AG08395 (cell line): ENCODE measurements around the gene LPCAT4.
A peak's percentile ranks its signal among the peaks of the same experiment; 100 is the strongest.
"Not testable (repeated sequence)": the region's sequence is repeated elsewhere in the genome, so short reads cannot be mapped to it uniquely, and the experiment has no call there.

Source experiments
- DNase-seq: peaks from one replicate; pipeline ENCODE4 v3.0.0; 2012; ENCODE audit warnings: mixed read lengths, low spot score

Gene LPCAT4

DNA sequence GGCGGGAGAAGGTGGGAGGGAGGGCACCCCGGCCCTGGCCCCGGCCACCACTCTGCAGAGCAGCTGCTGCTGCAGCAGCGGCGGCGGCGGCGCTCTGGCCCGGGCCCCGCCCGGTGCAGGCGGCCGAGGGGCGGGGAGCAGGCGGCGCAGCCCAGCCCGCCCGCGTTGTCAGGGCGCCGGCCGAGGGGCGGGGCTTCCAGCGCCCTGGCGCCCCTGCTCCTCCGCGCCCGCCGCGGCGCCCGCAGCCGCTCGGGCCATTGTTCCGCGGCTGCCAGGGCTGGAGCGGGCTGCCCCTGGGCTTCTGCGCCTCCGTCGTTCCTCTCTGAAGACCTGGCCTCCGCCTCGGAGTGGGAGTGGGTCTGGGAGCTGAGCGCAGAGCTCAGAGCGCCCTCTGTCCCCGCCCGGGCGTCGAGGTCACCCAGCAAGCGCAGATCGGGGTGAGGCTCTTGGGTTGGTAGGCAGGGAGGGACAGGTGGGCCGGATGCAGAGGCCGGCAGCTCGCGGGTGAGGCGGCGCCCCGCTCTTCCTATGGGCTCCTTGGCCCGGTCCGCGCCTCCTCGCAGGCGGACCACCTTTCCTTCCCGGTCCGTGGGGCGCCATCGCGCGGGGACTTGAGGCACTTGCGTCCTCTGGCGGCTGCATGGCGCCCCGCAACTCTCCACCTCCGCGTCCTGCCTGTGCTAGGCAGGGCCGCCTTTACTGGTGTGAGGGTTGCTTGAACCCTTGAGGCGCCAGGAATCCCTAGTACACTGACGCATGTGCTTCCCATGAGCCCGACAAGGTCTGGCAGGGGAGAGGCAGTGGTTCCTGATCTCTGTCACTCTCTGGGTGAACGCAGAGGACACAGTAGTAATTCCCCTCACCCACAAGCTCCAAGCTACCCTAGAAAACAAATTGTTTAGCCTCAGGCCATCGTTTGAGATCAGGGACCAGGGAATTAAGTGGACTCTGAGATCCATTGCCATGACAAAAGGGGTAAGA is at the start of gene LPCAT4:
TSS of gene LPCAT4 (minus strand) at position 96 of the 981 bp plus-strand sequence. CDS start 96 bp downstream, outside the sequence.
- peak; percentile 95 for DNase-seq

- DNase-seq, result not testable (repeated sequence)
These were observed 42.5 kb upstream of the LPCAT4 start for GRCh38 chr15:34409511-34409910.

DNA sequence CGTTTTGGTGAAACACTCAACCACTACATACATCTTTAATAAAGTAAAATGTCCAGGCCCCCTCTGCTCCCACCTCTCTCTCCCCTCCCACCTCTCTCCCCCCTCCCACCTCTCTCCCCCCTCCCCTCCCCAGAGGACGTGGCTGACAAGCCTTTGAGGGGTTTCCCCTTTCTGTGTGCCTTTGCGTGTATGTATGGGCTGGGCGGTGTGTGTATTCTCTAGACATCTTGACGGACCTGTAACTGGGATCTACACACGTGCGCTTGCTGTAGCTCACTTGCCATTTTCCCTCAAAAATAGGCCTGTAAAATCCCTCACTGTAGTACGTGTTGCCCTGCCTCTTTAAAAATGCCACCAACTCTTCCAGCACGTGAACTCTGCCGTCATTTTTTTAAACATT is 42.0 kb upstream of the LPCAT4 start:
- DNase-seq, result not testable (repeated sequence)

DNA sequence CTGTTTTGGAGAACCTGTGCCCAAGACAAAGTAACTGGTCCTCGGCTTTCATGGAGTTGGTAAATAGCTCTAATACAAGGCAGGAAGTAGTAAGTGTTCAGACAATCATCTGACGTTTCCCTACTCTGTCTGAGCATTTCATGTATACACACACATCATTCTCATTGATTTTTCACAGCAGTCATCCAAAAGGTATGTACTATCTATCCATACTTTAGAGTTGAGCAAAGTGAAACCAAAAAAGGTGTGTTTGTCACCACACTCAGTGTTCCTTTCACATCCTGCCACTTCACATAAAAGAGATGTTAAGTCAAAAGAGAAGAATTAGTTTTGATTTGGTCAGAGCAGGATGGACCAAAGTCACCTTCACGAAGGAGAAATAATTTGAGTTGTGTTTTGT is 36.9 kb upstream of the LPCAT4 start:
- not testable (repeated sequence) for DNase-seq

DNA sequence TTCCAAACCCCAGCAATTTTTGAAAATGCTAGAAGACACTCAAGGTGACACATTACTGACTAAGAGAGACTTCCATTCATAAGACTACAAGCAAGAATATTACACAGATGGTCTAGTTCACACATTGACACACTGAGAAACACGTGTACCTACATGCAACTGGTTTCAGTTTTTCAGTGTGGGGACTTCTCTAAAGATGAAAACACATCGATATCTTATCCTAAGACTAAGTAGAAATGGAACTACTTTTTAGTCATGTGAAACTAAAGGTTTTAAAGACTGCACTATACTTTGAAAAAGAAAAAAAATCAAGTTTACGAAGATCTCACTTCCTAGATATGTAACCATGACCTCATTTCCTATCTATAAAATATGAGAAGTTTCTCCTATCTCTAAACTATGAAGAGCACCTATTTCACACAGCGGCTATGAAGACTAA is 36.2 kb upstream of the LPCAT4 start:
- DNase-seq, result not testable (repeated sequence)

DNA sequence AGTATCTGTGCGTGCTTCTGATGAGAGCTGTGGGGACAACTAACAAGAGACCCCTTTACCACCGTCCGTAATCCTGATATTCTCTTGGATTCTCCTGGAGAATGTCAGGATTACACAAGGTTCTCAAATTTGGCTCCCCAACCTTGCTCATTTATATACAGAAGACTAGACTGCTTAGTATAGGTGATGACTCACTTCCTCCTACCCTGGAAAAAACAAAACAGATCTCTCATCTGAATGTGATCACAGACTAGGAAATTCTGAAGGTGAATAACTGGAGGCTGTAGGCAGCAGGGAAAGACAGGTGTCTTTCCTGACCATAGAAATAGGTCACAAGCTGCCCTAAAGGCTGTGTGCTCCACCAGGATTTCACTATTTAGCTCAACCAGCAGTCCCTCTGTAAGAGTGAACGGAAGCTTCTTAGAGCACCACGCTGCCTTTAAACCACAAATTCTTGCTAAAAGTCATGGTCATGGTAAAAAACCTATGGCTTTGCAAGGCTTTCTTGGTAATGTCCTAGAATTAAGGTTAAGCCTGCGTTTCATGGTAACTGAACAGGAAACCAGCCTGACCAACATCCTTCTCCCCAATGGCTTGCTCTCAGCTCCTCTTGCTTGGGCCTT is 30.8 kb upstream of the LPCAT4 start:
- DNase-seq, result not testable (repeated sequence)

GRCh38 chr15:34392981-34393380 is 26.0 kb upstream of the LPCAT4 start:
- DNase-seq, result not testable (repeated sequence)

- not testable (repeated sequence) for DNase-seq
These were observed 22.6 kb upstream of the LPCAT4 start for GRCh38 chr15:34389594-34390086.

- DNase-seq, result not testable (repeated sequence)
These were observed 15.0 kb upstream of the LPCAT4 start for GRCh38 chr15:34381829-34382521.

GRCh38 chr15:34380491-34380890 is 13.5 kb upstream of the LPCAT4 start:
- DNase-seq, result not testable (repeated sequence)

- DNase-seq, result no peak
These were observed 9.9 kb upstream of the LPCAT4 start for GRCh38 chr15:34376856-34377255.

DNA sequence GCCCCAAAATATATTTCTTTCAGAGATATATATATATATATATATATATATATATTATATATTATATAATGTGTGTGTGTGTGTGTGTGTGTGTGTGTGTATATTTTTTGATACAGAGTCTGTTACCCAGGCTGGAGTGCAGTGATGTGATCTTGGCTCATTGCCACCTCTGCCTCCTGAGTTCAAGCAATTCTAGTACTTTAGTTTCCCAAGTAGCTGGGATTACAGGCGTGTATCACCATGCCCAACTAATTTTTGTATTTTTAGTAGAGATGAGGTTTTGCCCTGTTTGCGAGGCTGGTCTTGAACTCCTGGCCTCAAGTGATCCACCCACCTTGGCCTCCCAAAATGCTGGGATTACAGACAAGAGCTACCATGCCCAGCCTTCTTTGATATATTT is 8.5 kb upstream of the LPCAT4 start:
- not testable (repeated sequence) for DNase-seq

DNA sequence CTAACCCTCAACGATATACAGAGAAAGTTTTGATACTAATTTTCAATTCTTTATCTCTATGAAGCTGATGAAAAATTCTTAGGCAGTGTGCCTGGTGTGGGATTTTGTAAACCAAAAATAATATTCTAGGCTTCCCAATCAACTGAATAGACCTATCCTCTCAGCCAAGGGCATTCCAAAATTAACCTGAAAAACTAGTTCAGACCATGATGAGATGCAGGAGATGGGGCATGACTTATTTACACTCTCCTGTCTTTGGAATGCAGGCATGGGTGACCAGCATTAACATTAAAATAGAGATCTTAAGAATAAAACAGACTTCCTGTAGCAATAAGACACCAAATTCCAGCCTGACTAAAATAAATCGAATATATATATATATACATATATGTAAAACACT is 7.8 kb upstream of the LPCAT4 start:
- no peak for DNase-seq

DNA sequence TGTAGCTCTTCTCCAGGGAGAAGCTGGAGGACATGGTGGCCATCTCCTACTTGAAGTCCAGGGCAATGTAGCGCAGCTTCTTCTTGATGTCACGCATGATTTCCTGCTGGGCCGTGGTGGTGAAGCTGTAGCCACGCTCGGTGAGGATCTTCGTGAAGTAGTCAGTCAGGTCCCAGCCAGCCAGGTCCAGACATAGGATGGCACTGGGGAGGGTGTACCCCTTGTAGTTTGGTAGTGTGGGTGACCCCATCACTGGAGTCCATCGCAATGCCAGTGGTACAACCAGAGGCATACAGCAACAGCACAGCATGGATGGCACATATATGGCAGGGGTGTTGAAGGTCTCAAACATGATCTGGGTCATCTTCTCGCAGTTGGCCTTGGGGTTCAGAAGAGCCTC is 7.0 kb upstream of the LPCAT4 start:
- no peak for DNase-seq

GRCh38 chr15:34370643-34371042 is 3.6 kb upstream of the LPCAT4 start:
- no peak for DNase-seq

DNA sequence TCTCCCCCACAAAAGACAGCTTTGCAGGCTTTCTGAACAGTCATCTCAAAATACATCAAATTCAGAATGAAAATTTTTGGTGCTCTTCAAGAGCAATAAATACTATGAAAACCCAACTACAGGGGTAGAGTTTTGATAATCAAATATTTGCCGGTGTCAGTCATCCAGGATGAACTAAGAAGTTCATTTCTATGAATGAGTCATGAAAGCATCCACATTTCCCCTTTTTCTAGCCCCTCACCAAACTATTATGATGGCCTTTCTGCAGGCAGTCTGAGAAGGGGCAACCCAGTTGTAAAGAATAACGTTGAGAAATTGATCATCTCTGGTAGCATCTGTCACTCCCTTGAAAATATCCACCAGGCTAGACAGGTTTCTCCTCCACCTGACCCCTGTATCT is 3.1 kb upstream of the LPCAT4 start:
- no peak for DNase-seq

GRCh38 chr15:34366271-34367065 is 528 bp downstream of the LPCAT4 start:
- DNase-seq, result peak; percentile 41

DNA sequence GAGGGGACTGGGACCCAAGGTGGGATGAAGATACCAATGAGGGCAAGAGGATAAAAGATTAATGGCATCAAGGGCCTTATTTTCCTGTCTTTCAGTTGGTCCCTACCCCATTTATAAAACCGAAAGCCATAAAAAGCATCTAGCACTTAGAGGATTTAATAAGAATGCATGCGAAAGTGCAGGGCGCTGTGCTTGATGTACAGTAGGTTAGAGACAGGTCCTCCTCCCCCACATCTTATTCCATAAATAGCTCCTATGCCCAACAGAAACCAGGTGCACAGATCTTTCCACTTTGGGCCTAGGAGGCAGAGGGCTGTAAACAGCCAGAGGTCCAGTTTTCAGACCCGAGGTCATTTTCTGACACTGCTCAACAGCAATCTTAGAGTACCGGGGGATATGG is 1.2 kb downstream of the LPCAT4 start:
- no peak for DNase-seq

DNA sequence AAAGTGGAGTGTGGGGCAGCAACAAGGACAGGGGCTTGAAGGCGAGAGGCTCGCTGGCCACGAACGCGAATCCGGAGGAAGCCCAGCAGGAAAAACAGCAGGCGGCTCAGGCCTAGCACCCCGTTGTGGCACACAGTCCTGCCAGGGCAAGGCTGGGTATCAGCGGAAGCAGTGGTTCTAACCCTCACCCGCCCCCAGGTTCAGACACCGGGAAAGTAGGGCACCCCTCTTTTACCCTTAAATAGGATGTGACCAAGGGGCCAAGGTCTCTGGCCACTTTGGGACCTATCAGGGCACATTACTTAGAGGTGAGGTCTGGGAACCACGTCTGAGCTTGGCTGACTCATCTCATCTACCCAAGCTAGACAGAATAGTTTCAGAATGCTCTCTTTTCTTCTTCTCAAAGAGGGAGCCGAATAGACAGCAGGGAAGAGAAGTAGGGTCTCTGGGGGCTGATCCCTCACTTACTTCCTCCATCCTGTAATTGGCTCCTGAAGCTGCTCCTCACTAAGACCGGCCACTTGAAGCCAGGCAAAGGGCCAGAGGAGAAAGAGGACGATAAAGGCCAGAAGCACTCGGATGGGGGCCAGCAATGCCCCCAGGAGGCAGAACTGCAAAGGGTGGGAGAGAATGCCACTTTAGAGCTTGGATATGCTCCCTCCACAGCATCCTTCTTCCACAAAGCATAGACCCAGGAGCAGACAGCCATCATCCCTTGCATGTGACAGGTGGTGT is 1.7 kb downstream of the LPCAT4 start:
- DNase-seq, result no peak

DNA sequence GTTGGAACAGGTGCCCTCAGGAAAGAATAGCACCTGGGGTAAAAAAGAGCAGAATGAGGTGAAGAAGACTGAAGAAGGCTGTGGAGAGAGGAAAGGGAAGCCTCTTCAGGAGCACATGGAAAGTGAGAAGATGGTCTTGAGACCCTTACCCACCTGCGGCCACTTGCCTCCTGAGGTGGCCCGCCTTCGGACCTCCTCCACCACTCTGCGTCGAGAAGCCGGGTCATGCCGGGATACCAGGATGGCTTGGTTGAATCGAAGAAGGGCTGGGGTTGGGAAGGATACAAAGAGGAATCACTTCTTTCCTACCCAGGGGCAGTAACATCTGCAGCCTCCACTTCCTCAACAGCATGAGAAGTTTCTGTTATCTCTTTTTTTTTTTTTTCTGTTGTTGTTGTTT is 3.0 kb downstream of the LPCAT4 start:
- no peak for DNase-seq
